HepG2 (cell line): ENCODE measurements around the gene NUDT13. TPM values are rescaled to one million over a fixed set of nuclear protein-coding genes. Genes with fewer than 3 reads are reported as not detected.

Experiments used
- BRCA1 ChIP-seq: sonication (generic); formaldehyde crosslinking; IDR thresholded peaks from 2 replicates; pipeline ENCODE4 v1.4.0; 2020; ENCODE audit warnings: missing genetic modification reagents
- DDIT3 ChIP-seq: sonication (generic); formaldehyde crosslinking; IDR thresholded peaks from 2 replicates; pipeline ENCODE4 v1.4.0; 2020; ENCODE audit warnings: mild to moderate bottlenecking, missing genetic modification reagents
- E2F2 ChIP-seq: sonication (generic); formaldehyde crosslinking; IDR thresholded peaks from 2 replicates; pipeline ENCODE4 v1.4.0; 2020; ENCODE audit warnings: missing genetic modification reagents, borderline replicate concordance
- ELF4 ChIP-seq: sonication (generic); formaldehyde crosslinking; IDR thresholded peaks from 2 replicates; pipeline ENCODE4 v1.5.0; 2020; ENCODE audit warnings: missing genetic modification reagents, mild to moderate bottlenecking, moderate library complexity, borderline replicate concordance
- HMG20A ChIP-seq: IDR thresholded peaks from 2 replicates; pipeline ENCODE4 v1.6.1; 2016; ENCODE audit warnings: borderline replicate concordance
- ISX ChIP-seq: sonication (generic); formaldehyde crosslinking; conservative IDR thresholded peaks from 2 replicates; pipeline ENCODE4 v1.5.0; 2020; ENCODE audit warnings: missing genetic modification reagents
- KAT8 ChIP-seq: IDR thresholded peaks from 2 replicates; pipeline ENCODE4 v1.6.1; 2016; ENCODE audit warnings: missing genetic modification reagents, missing compliant biosample characterization
- KLF12 ChIP-seq: sonication (generic); formaldehyde crosslinking; IDR thresholded peaks from 2 replicates; pipeline ENCODE4 v1.4.0; 2020; ENCODE audit warnings: missing genetic modification reagents, borderline replicate concordance
- KLF15 ChIP-seq: sonication (generic); formaldehyde crosslinking; IDR thresholded peaks from 2 replicates; pipeline ENCODE4 v1.8.1; 2023; ENCODE audit warnings: borderline replicate concordance, mild to moderate bottlenecking, inconsistent platforms, missing genetic modification reagents, mixed read lengths
- NR2F2 ChIP-seq: IDR thresholded peaks from 2 replicates; pipeline ENCODE4 v1.6.1; 2012; ENCODE audit warnings: low read depth, inconsistent platforms, borderline replicate concordance
- PHF20 ChIP-seq: sonication (generic); formaldehyde crosslinking; IDR thresholded peaks from 2 replicates; pipeline ENCODE4 v1.5.0; 2020; ENCODE audit warnings: mild to moderate bottlenecking, missing genetic modification reagents
- PITX1 ChIP-seq: sonication (generic); formaldehyde crosslinking; IDR thresholded peaks from 2 replicates; pipeline ENCODE4 v1.5.1; 2020; ENCODE audit warnings: mild to moderate bottlenecking, missing genetic modification reagents
- POLR2AphosphoS5 ChIP-seq: IDR thresholded peaks from 2 replicates; pipeline ENCODE4 v1.6.1; 2012; ENCODE audit warnings: low read depth, low read length
- SALL1 ChIP-seq: sonication (generic); formaldehyde crosslinking; IDR thresholded peaks from 2 replicates; pipeline ENCODE4 v1.8.0; 2022; ENCODE audit warnings: mild to moderate bottlenecking, missing genetic modification reagents
- SAP130 ChIP-seq: IDR thresholded peaks from 2 replicates; pipeline ENCODE4 v1.6.1; 2016; ENCODE audit warnings: low read depth
- SIX4 ChIP-seq: sonication (generic); formaldehyde crosslinking; IDR thresholded peaks from 2 replicates; pipeline ENCODE4 v1.4.0; 2020; ENCODE audit warnings: missing genetic modification reagents
- SOX5 ChIP-seq: IDR thresholded peaks from 2 replicates; pipeline ENCODE4 v1.6.1; 2016; ENCODE audit warnings: borderline replicate concordance
- THRA ChIP-seq: sonication (generic); formaldehyde crosslinking; IDR thresholded peaks from 2 replicates; pipeline ENCODE4 v1.4.0; 2020; ENCODE audit warnings: missing genetic modification reagents, borderline replicate concordance
- ZBTB7A ChIP-seq: sonication (generic); formaldehyde crosslinking; IDR thresholded peaks from 2 replicates; pipeline ENCODE4 v1.8.0; 2022; ENCODE audit warnings: mild to moderate bottlenecking, missing genetic modification reagents
- ZNF138 ChIP-seq: sonication (generic); formaldehyde crosslinking; IDR thresholded peaks from 2 replicates; pipeline ENCODE4 v1.5.0; 2020; ENCODE audit warnings: mild to moderate bottlenecking, low read depth, missing genetic modification reagents
- ZNF264 ChIP-seq: sonication (generic); formaldehyde crosslinking; IDR thresholded peaks from 2 replicates; pipeline ENCODE4 v1.4.0; 2020; ENCODE audit warnings: missing genetic modification reagents
- ZNF446 ChIP-seq: sonication (generic); formaldehyde crosslinking; IDR thresholded peaks from 2 replicates; pipeline ENCODE4 v1.5.0; 2020; ENCODE audit warnings: mild to moderate bottlenecking, missing genetic modification reagents
- ZNF563 ChIP-seq: sonication (generic); formaldehyde crosslinking; IDR thresholded peaks from 2 replicates; pipeline ENCODE4 v1.8.0; 2022; ENCODE audit warnings: mild to moderate bottlenecking, moderate library complexity, missing genetic modification reagents
- ZNF589 ChIP-seq: sonication (generic); formaldehyde crosslinking; conservative IDR thresholded peaks from 2 replicates; pipeline ENCODE4 v1.8.0; 2022; ENCODE audit warnings: mild to moderate bottlenecking, moderate library complexity, missing genetic modification reagents
- polyA plus RNA-seq, 8 experiments: library from polyadenylated mRNA; depleted of rRNA in 3 of 8; stranded (reverse) in 7 of 8; unstranded in 1 of 8; fragments of >200 nt; fragmentation: Illumina TruSeq in 4 of 8; extraction: Trizol in 4 of 8; gene quantifications; 2 replicates each; pipeline versions ENCODE4 v1.2.1 to v1.2.3, GENCODE V29; 2011 to 2016; ENCODE audit warnings: low read depth in 4 of 8, missing spikeins in 1 of 8, mixed read lengths in 1 of 8; ENCODE audit not compliant: insufficient read depth in 1 of 8
- total RNA-seq, 5 experiments: library from RNA; depleted of rRNA; stranded (reverse); fragments of >200 nt; fragmentation: Illumina TruSeq; extraction: Trizol; gene quantifications; 2 replicates each; pipeline ENCODE4 v1.2.3, GENCODE V29; 2016; ENCODE audit warnings: low read depth in 1 of 5
- TF ChIP-seq, protein P1 (sequence below): sonication (generic); formaldehyde crosslinking; IDR thresholded peaks from 2 replicates; pipeline ENCODE4 v1.8.1; 2023; ENCODE audit warnings: missing genetic modification reagents, mild to moderate bottlenecking, borderline replicate concordance
- TF ChIP-seq, protein P2 (sequence below): sonication (generic); formaldehyde crosslinking; IDR thresholded peaks from 2 replicates; pipeline ENCODE4 v1.4.0; 2020; ENCODE audit warnings: missing genetic modification reagents, borderline replicate concordance

NUDT13 gene
- total and polyA plus RNA-seq, 2 of the 13 experiments (the other 11 are each of a cell fraction or from before 2014, with no cell fraction given) = 4.2 to 6.5 TPM

DNA sequence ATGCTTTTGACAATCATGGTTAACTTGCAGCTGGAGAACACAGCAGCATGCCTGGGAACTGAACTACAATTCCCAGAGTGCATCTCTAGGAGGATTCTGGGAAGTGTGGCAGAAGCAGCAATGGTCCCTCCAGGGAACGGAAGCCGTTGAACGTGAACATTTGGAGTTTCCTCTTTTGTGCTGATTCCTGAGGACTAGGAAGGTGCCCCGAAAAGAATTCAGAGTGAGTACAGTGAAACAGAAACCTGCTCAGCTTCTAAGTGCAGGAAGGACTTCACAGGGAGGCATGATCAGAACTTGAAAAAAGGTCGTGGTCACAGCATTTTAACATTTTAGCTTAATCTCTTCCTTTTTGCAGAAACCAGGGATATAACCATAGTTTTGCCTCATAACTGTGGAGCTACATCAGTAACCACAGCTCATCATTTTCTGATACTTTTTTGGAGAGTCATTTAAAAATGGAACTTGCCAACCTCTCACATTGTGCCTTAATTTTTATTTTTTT is at the start of gene NUDT13 (continued):
- TF ChIP-seq E2F2 (CRISPR knock-in tag) (0 out of 2 replicates have a peak, but pooled peaks have one; percentile 36), ZNF138 (no peak), ELF4 (no peak), SAP130 (CRISPR knock-in tag) (peak; percentile 85), ZBTB7A (CRISPR knock-in tag) (no peak), SOX5 (peak; percentile 37; the same call in 1 of the 2 replicates), PHF20 (CRISPR knock-in tag) (peak; percentile 61; the same call in 1 of the 2 replicates), SIX4 (CRISPR knock-in tag) (peak; percentile 22; the same call in 1 of the 2 replicates), THRA (0 out of 2 replicates have a peak, but pooled peaks have one; percentile 13), ZNF446 (CRISPR knock-in tag) (no peak), KAT8 (CRISPR knock-in tag) (peak; percentile 86), ZNF264 (CRISPR knock-in tag) (0 out of 2 replicates have a peak, but pooled peaks have one; percentile 41), ZNF589 (CRISPR knock-in tag) (no peak), KLF12 (no peak), ZNF563 (CRISPR knock-in tag) (no peak), KLF15 (no peak), ISX (0 out of 2 replicates have a peak, but pooled peaks have one; percentile 55), BRCA1 (CRISPR knock-in tag) (0 out of 2 replicates have a peak, but pooled peaks have one; percentile 20), PITX1 (peak; percentile 19; the same call in 1 of the 2 replicates), NR2F2 (peak; percentile 26; the same call in 1 of the 2 replicates), SALL1 (0 out of 2 replicates have a peak, but pooled peaks have one; percentile 26), POLR2AphosphoS5 (peak; percentile 76), DDIT3 (CRISPR knock-in tag) (no peak), HMG20A (CRISPR knock-in tag) (no peak)
- TF ChIP-seq, protein P1, sequence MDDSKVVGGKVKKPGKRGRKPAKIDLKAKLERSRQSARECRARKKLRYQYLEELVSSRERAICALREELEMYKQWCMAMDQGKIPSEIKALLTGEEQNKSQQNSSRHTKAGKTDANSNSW = no peak
- TF ChIP-seq, protein P2, sequence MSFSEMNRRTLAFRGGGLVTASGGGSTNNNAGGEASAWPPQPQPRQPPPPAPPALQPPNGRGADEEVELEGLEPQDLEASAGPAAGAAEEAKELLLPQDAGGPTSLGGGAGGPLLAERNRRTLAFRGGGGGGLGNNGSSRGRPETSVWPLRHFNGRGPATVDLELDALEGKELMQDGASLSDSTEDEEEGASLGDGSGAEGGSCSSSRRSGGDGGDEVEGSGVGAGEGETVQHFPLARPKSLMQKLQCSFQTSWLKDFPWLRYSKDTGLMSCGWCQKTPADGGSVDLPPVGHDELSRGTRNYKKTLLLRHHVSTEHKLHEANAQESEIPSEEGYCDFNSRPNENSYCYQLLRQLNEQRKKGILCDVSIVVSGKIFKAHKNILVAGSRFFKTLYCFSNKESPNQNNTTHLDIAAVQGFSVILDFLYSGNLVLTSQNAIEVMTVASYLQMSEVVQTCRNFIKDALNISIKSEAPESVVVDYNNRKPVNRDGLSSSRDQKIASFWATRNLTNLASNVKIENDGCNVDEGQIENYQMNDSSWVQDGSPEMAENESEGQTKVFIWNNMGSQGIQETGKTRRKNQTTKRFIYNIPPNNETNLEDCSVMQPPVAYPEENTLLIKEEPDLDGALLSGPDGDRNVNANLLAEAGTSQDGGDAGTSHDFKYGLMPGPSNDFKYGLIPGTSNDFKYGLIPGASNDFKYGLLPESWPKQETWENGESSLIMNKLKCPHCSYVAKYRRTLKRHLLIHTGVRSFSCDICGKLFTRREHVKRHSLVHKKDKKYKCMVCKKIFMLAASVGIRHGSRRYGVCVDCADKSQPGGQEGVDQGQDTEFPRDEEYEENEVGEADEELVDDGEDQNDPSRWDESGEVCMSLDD (CRISPR knock-in tag) = no peak
